ENCODE results near the gene MAP3K5. TPM values are rescaled to one million over a fixed set of nuclear protein-coding genes. Genes with fewer than 3 reads are reported as not detected.

MAP3K5 gene, protein sequence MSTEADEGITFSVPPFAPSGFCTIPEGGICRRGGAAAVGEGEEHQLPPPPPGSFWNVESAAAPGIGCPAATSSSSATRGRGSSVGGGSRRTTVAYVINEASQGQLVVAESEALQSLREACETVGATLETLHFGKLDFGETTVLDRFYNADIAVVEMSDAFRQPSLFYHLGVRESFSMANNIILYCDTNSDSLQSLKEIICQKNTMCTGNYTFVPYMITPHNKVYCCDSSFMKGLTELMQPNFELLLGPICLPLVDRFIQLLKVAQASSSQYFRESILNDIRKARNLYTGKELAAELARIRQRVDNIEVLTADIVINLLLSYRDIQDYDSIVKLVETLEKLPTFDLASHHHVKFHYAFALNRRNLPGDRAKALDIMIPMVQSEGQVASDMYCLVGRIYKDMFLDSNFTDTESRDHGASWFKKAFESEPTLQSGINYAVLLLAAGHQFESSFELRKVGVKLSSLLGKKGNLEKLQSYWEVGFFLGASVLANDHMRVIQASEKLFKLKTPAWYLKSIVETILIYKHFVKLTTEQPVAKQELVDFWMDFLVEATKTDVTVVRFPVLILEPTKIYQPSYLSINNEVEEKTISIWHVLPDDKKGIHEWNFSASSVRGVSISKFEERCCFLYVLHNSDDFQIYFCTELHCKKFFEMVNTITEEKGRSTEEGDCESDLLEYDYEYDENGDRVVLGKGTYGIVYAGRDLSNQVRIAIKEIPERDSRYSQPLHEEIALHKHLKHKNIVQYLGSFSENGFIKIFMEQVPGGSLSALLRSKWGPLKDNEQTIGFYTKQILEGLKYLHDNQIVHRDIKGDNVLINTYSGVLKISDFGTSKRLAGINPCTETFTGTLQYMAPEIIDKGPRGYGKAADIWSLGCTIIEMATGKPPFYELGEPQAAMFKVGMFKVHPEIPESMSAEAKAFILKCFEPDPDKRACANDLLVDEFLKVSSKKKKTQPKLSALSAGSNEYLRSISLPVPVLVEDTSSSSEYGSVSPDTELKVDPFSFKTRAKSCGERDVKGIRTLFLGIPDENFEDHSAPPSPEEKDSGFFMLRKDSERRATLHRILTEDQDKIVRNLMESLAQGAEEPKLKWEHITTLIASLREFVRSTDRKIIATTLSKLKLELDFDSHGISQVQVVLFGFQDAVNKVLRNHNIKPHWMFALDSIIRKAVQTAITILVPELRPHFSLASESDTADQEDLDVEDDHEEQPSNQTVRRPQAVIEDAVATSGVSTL (N-terminal part only)
- total RNA-seq (2014; rRNA removed; shearing (Covaris generic)): 4.8 and 5.1 TPM in 2 replicates

DNA sequence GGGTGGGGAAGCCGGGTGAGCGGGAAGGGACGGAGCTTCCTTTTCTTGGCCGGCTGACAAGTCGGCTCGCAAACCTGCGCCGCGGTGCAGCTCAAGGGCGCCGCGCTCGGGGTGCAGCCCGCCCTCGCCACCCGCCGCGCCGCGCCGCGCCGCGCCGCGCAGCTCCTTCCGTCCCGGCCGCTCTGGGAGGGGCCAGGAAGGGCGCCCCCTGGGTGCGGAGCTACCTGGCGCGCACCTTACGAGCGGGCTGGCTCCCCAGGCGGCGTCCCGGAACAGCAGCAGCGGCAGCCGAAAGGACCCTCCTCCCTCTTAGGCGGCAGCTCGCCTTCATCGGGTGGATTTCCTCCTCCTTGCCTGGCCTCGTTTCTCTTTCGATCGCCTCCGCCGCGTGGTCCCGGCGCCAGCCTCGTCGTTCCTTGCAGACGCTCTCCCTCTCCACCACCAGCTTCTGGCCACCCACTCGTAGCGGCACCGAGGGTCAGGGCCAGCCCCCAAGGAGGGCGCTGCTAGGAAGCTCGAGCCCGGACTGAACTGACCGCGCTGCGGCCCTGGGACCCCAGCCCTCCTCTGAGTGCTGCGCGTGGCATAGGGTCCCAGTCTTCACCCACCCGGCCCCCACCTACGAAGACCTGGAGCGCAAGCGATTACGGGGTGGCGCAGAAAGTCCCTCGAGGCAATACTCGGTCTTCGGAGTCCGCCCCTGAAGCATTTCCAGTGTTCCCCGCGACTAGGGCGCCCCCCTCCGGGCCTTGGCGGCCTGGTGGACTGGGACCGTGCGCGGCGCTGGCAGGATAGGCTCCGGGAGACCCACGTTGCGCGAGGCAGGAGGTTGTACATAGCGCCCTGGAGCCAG, at the start of gene MAP3K5:
Gene MAP3K5 (minus strand): TSS at position 68 of the 853 bp plus-strand sequence. CDS start 320 bp downstream, outside the sequence.

DNA sequence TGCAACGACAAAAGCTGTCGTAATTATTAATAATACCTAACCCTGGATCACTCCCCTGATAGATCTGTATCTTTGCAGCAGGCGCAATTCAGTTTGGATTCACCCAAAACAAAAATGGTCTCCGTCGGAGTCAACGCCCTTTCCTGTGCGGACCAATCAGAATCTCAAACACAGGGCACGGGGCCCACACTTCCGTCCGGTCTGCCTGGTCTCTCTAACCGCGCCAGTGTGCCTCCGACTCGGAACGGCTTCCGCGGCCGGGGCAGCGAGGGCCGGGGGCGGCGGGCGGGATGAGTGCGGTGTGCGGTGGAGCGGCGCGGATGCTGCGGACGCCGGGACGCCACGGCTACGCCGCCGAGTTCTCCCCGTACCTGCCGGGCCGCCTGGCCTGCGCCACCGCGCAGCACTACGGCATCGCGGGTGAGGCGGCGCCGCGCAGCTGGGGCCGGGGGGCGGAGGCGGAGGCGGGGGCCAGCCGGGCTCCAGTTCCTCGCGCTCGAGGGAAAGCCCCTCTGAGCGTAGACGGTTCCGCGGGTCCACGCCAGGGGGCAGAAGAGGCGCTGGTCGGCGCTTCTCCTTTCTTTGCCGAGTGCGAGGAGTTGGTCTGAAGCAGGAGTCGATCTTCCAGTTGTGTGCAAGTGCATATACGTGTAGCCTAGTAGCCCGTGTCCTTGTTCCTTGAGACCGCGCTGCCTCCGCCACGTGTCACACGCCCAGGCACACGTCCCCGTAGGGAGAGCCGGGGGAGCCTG, 30.3 kb upstream of the MAP3K5 start, which contains the start of gene PEX7:
Gene PEX7 (plus strand): TSS at position 217 of the 752 bp plus-strand sequence. CDS start 74 bp downstream, at position 291.

DNA sequence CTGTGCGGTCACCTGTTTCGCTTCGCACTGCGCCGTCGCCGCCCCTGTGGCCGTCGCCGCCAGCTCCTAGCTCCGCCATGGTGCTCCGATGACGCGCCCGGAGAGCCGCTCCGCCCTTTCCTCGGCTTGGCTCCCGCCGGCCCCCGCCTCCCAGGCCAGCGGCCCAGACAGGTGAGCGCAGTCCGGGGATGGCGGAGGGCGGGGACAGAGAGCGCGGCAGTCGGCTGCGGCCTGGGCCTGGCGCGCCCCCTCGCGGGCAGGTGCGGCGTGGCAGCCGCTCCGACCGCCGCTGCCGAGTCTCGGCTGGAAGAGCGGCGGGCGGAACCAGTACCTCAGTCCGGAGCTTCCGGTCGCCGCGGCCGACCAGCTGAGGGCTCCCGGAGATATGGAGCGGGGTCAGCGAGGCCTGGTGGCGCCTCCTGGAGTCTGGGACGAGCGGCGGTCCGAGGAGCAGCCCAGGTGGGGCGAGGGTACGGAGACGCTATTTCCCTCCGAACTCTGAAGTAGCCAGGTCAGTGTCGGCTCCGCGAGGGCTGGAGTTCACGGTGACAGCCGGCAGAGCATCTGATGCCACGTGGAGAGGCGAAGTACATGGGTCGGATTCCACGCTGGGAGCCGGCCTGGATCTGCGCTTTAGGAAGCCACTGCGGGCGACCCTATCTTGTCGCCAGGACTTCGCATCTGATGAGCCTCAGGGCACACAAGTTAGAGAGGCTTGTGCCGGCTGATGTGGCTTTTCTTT, 241.8 kb downstream of the MAP3K5 start, which contains the start of gene MAP7:
Gene MAP7 (minus strand): TSS at position 93 of the 742 bp plus-strand sequence. CDS start 14 bp downstream, at position 79.

Small RNA genes lying within 50 kb of the gene (small RNA-seq; reads per million reads assigned to genes)
- gene RNA5SP219: 0.17 reads per million

Other genes starting within 250 kb of the MAP3K5 start
- 0.49 and 0.77 TPM in 2 replicates for gene MAP7, start 242.1 kb downstream of the MAP3K5 start, total RNA-seq (2014; rRNA removed; shearing (Covaris generic))
- gene PEX7, start 30.1 kb upstream of the MAP3K5 start, total RNA-seq (2014; rRNA removed; shearing (Covaris generic)): 6.9 and 7.4 TPM in 2 replicates
- 0.03 TPM in 1 of 2 replicates, not detected in the other for gene SLC35D3, start 129.8 kb upstream of the MAP3K5 start, total RNA-seq (2014; rRNA removed; shearing (Covaris generic))